ENCODE results near the gene CLTC. TPM values are rescaled to one million over a fixed set of nuclear protein-coding genes. Genes with fewer than 3 reads are reported as not detected.

The CLTC gene
- total RNA-seq, 1 donor from 2014 or later = 88.7 TPM

DNA sequence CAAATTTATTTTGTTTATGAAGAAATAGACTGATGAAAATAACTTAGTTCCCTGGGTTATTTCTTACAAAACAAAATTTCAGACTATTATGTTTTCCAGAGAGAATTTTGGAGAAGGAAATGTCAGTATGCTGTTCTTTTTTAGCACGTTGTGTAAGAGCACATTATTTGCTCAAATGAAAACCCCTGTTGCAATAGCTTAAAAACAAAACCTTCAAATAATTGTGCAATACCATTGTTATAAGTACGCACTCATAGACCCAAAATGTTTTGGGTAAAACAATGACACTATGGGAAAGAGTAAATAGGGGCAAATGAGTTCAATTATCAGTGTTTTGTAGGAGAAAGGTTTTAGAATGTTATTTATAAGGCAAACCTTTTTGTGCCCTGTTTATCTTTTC is 106.0 kb downstream of the CLTC start:
- Histone ChIP-seq H3K27ac (peak overlapping the region; percentile 41 to 54), H3K4me1 (peaks cover 0 to 18% of the 10 kb centered on the region in 2 donors), H3K27me3 (no peaks in the 10 kb centered on the region), H3K4me3 (no peak overlapping the region), H3K9me3 (no peaks in the 10 kb centered on the region), H3K36me3 (no peaks in the 10 kb centered on the region)
- DNase-seq (ENCODE audit: low spot score in 2 of 2) = no peak
- TF ChIP-seq, protein P1, sequence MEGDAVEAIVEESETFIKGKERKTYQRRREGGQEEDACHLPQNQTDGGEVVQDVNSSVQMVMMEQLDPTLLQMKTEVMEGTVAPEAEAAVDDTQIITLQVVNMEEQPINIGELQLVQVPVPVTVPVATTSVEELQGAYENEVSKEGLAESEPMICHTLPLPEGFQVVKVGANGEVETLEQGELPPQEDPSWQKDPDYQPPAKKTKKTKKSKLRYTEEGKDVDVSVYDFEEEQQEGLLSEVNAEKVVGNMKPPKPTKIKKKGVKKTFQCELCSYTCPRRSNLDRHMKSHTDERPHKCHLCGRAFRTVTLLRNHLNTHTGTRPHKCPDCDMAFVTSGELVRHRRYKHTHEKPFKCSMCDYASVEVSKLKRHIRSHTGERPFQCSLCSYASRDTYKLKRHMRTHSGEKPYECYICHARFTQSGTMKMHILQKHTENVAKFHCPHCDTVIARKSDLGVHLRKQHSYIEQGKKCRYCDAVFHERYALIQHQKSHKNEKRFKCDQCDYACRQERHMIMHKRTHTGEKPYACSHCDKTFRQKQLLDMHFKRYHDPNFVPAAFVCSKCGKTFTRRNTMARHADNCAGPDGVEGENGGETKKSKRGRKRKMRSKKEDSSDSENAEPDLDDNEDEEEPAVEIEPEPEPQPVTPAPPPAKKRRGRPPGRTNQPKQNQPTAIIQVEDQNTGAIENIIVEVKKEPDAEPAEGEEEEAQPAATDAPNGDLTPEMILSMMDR (IDR thresholded peaks at IDR 0.05) = no peak
- intact Hi-C loops (cut with DNase I) = no loop called here

DNA sequence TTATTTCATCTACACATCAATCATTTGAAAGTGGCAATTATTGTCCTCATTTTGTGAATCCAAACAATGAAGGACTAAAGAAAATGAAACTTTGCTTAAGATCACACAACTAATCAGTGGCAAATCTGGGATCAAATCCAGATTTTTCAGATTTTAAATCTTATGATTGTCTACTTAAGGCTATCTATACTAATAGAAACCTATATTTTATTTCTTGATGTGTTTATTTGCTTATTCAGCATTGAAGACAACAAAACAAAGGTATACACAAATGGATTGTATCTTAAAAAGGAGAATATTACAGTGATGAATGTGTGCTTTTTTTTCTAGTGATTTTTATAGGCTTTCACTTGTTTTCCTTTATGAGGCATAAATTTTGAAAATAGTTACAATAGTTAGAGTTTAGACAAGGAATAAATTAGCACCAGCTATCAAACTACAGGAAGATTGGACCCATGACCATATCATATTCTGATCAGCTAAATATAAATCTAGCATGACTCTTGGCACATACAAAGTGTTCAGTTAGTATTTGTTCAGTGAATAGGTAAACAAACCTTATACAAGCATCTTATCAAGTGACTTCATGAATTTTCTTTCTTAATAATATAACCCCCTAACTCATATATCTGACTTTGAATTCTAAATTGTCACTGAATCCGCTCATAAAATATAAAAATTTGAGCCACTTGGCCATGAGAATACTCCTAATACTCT is 108.3 kb downstream of the CLTC start:
- Histone ChIP-seq H3K27me3 (no peaks in the 10 kb centered on the region), H3K36me3 (peaks cover 0 to 4% of the 10 kb centered on the region in 2 donors), H3K27ac (no peak overlapping the region), H3K9me3 (no peaks in the 10 kb centered on the region), H3K4me1 (peaks cover 0 to 18% of the 10 kb centered on the region in 2 donors), H3K4me3 (no peak overlapping the region)
- intact Hi-C loops (cut with DNase I) = no loop called here
- TF ChIP-seq, protein P1 (IDR thresholded peaks at IDR 0.05) = no peak
- no peak for DNase-seq (ENCODE audit: low spot score in 2 of 2)

DNA sequence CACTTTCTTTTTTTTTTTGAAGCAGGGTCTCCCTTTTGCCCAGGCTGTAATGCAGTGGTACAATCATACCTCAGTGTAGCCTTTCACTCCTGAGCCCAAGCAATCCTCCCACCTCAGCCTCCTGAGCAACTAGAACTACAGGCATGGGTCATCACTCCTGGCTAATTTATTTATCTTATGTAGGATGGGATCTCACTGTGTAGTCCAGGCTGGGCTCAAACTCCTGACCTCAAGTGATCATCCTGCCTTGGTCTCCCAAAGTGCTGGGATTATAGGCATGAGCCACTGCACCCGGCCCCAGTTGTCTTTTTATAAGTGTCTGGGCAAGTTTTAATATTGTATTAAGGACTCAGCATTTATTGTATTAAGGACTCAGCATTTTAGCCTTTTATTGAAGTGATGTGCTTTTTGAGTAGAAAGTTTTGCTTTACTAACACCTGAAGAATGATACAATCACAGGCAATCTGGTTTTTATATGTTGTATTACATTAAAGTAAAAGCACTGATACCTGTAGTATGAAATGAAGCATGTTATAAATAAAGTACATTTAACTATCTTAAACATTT is 110.7 kb downstream of the CLTC start:
- no peaks in the 10 kb centered on the region for H3K9me3 ChIP-seq
- DNase-seq (ENCODE audit: low spot score in 2 of 2) = no peak
- no peaks in the 10 kb centered on the region for H3K27me3 ChIP-seq
- H3K4me3 ChIP-seq = no peak overlapping the region
- no peak overlapping the region for H3K27ac ChIP-seq
- intact Hi-C loops (cut with DNase I) = no loop called here
- peaks cover 0 to 9% of the 10 kb centered on the region in 2 donors for H3K36me3 ChIP-seq
- TF ChIP-seq, protein P1 (IDR thresholded peaks at IDR 0.05) = no peak
- H3K4me1 ChIP-seq = peaks cover 0 to 7% of the 10 kb centered on the region in 2 donors

DNA sequence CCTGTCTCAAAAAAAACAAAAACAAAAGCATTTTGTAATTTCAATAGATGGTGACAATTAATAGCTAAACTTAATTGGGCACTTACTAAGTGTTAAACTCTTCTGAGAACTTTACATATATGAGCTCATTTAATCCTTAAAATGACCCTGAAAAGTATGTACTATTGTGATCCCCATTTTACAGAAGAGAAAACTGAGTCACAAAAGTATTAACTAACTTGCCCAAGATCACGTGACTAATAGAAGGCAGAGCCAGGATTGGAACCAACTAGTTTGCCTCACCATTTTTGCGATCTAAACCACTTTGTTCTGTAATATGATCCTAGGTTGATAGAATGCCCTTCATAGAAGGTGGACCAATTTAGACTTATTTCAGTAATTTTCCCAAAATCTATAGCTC is 114.0 kb downstream of the CLTC start:
- no peak for DNase-seq (ENCODE audit: low spot score in 2 of 2)
- peaks cover 7 to 34% of the 10 kb centered on the region in 2 donors for H3K36me3 ChIP-seq
- H3K27me3 ChIP-seq = no peaks in the 10 kb centered on the region
- no peaks in the 10 kb centered on the region for H3K9me3 ChIP-seq
- no peak overlapping the region for H3K4me3 ChIP-seq
- no peak overlapping the region for H3K27ac ChIP-seq
- TF ChIP-seq, protein P1 (IDR thresholded peaks at IDR 0.05) = no peak
- intact Hi-C loops (cut with DNase I) = no loop called here
- no peaks in the 10 kb centered on the region for H3K4me1 ChIP-seq

DNA sequence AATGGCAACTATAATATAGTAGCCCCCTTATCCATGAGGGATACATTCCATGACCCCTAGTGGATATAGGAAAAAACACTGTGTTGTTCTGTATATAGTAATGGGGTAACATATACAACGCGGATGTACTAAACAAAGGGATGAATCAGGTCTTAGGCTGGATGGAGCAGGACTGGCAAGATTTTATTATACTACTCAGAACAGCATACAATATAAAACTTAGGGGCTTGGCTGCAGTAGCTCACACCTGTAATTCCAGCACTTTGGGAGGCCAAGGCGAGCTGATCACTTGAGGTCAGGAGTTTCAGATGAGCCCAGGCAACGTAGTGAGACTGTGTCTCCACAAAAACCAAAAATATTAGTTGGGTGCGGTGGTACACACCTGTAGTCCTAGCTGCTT is 114.5 kb downstream of the CLTC start:
- TF ChIP-seq, protein P1 (IDR thresholded peaks at IDR 0.05) = no peak
- Histone ChIP-seq H3K9me3 (no peaks in the 10 kb centered on the region), H3K4me1 (no peaks in the 10 kb centered on the region), H3K4me3 (no peak overlapping the region), H3K27ac (no peak overlapping the region), H3K36me3 (peaks cover 7 to 37% of the 10 kb centered on the region in 2 donors), H3K27me3 (no peaks in the 10 kb centered on the region)
- no peak for DNase-seq (ENCODE audit: low spot score in 2 of 2)
- intact Hi-C loops (cut with DNase I) = no loop called here
